GM23338 (cell line): ENCODE results near the gene RENBP.

Experiments
- CREB1 ChIP-seq: fragments of 250-450 bp; sonication (Bioruptor Pico); IDR thresholded peaks from 2 replicates; pipeline ENCODE4 v1.5.0; 2020; ENCODE audit warnings: low read depth, mild to moderate bottlenecking, moderate library complexity
- CTCF ChIP-seq, 2 experiments: fragments of 200-600 bp in 1 of 2; sonication (generic) in 1 of 2; conservative IDR thresholded peaks; 2 replicates each; pipeline versions ENCODE4 v1.5.1 to v1.6.1; 2016 to 2017; ENCODE audit warnings: antibody characterized with exemption in 2 of 2, low read depth in 2 of 2, mild to moderate bottlenecking in 2 of 2, moderate library complexity in 1 of 2
- EZH2 ChIP-seq: fragments of 200-600 bp; sonication (generic); IDR thresholded peaks from one replicate; pipeline ENCODE4 v1.8.0; 2017; ENCODE audit warnings: antibody characterized with exemption, mild to moderate bottlenecking, low read depth; ENCODE audit not compliant: unreplicated experiment
- JUNB ChIP-seq: IDR thresholded peaks from one replicate; pipeline ENCODE4 v1.6.1; 2016; ENCODE audit warnings: antibody characterized with exemption; ENCODE audit not compliant: unreplicated experiment
- POLR2AphosphoS5 ChIP-seq: IDR thresholded peaks from 2 replicates; pipeline ENCODE4 v1.6.1; 2016; ENCODE audit warnings: antibody characterized with exemption, low read depth
- TF ChIP-seq, protein P1 (sequence below): IDR thresholded peaks from one replicate; pipeline ENCODE4 v1.6.1; 2018; ENCODE audit warnings: antibody characterized with exemption; ENCODE audit not compliant: unreplicated experiment

DNA sequence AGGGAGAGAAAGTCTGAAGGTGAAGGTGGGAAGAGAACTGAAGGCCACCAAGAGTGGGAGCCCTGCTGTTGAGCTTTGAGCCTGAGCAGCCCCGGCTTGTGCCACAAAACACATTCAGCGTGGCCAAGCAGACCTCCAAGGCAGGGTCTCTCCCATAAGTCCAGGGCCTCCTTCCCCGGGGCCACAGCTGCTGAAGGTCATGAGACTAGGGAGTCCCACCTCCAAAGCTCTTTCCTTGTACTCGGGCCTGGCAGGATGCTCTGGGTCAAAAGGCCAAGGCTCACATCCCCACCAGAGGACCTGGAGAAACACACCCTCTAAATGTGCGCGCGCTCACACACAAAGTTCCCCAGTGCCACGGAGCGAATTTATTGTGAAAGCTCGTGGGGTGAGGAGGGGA, 14.9 kb downstream of the RENBP start:
- TF ChIP-seq CTCF (conservative IDR thresholded peaks at IDR 0.05; ENCODE audit: low read depth in 2 of 2) = no peak
- TF ChIP-seq EZH2 = no peak
- no peak for TF ChIP-seq CREB1 (CRISPR knock-in tag)
- TF ChIP-seq JUNB = no peak
- TF ChIP-seq POLR2AphosphoS5 = no peak
- TF ChIP-seq, protein P1, sequence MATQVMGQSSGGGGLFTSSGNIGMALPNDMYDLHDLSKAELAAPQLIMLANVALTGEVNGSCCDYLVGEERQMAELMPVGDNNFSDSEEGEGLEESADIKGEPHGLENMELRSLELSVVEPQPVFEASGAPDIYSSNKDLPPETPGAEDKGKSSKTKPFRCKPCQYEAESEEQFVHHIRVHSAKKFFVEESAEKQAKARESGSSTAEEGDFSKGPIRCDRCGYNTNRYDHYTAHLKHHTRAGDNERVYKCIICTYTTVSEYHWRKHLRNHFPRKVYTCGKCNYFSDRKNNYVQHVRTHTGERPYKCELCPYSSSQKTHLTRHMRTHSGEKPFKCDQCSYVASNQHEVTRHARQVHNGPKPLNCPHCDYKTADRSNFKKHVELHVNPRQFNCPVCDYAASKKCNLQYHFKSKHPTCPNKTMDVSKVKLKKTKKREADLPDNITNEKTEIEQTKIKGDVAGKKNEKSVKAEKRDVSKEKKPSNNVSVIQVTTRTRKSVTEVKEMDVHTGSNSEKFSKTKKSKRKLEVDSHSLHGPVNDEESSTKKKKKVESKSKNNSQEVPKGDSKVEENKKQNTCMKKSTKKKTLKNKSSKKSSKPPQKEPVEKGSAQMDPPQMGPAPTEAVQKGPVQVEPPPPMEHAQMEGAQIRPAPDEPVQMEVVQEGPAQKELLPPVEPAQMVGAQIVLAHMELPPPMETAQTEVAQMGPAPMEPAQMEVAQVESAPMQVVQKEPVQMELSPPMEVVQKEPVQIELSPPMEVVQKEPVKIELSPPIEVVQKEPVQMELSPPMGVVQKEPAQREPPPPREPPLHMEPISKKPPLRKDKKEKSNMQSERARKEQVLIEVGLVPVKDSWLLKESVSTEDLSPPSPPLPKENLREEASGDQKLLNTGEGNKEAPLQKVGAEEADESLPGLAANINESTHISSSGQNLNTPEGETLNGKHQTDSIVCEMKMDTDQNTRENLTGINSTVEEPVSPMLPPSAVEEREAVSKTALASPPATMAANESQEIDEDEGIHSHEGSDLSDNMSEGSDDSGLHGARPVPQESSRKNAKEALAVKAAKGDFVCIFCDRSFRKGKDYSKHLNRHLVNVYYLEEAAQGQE = no peak
